Pancreas (tissue), 10 donors: ENCODE results near the gene CFAP91. TPM values are rescaled to one million over a fixed set of nuclear protein-coding genes. Genes with fewer than 3 reads are reported as not detected.

Experiments used
- ATAC-seq, 4 donors: fragments of 200-7000 bp; cut with Tn5 transposase; one replicate each; pipeline versions ENCODE4 v1.8.0 to v1.9.1; 2020; ENCODE audit warnings: mild to moderate bottlenecking in 4 of 4, moderate library complexity in 4 of 4
- DNase-seq, 6 donors: peaks; one replicate each; pipeline ENCODE4 v3.0.0-alpha.2; 2020
- FAIRE-seq: peaks from 2 replicates; lab custom pipeline; 2012; peaks lifted over from hg19 to GRCh38; lab: Jason Lieb, UNC
- H3K27ac ChIP-seq, 4 donors: fragments of 200-600 bp; sonication (generic); 1 replicate in 3 of 4; 2 replicates in 1 of 4; pipeline versions ENCODE4 v1.5.0 to v1.8.0; 2020
- H3K27me3 ChIP-seq, 4 donors: fragments of 200-600 bp; one replicate each; pipeline ENCODE4 v1.8.0; 2021
- H3K36me3 ChIP-seq, 3 donors: fragments of 200-600 bp; sonication (generic) in 1 of 3; one replicate each; pipeline versions ENCODE4 v1.5.0 to v1.8.0; 2020 to 2021
- H3K4me1 ChIP-seq, 3 donors: fragments of 200-600 bp; one replicate each; pipeline ENCODE4 v1.8.0; 2021
- H3K4me3 ChIP-seq, 4 donors: fragments of 200-600 bp; sonication (generic) in 2 of 4; one replicate each; pipeline versions ENCODE4 v1.5.0 to v1.8.0; 2020 to 2021
- H3K9me3 ChIP-seq, 4 donors: fragments of 200-600 bp; one replicate each; pipeline ENCODE4 v1.8.0; 2021
- CTCF ChIP-seq, 4 donors: fragments of 200-600 bp; sonication (generic) in 3 of 4; IDR thresholded peaks; one replicate each; pipeline versions ENCODE4 v1.5.0 to v1.8.0; 2021; ENCODE audit warnings: antibody characterized with exemption in 4 of 4
- WGBS, 2 donors: extraction: QIAGEN DNeasy Blood & Tissue Kit; methylation state at CpG; one replicate each; pipeline ENCODE4 v1.1.7; 2013; 5-methylcytosine and 5-hydroxymethylcytosine counted together
- intact Hi-C, 3 donors: fragments of 100-400 bp; cut with DNase I; formaldehyde crosslinking; loops; one replicate each; pipeline versions ENCODE4 v1.11.1 to v1.14.2; 2022
- polyA plus RNA-seq, 2 donors: library from polyadenylated mRNA; stranded (reverse); fragments of 200-250 nt; gene quantifications; one replicate each; pipeline ENCODE4 v1.2.3, GENCODE V29; 2013
- total RNA-seq, 6 donors: library from RNA; stranded (reverse); fragmentation: NEBNext Ultra II Directional in 4 of 6; extraction: Animal tissue kit (Norgen Biotek cat#: 25700) in 4 of 6; gene quantifications; one replicate each; pipeline versions ENCODE4 v1.2.1 to v1.2.4, GENCODE V29; 2021 to 2023
- donor health status: healthy with polysubstance abuse.
- donor health status: DM: no; HTN: no; CAD: no; lungs with moderate emphysema.
- donor health status: DM: no; HTN: no; CAD: no.
- donor health status: control.
- donor health status: control.
- donor health status: Bipolar disorder and iron deficiency.
- donor health status: DM: yes; HTN: yes; CAD: no.
- donor health status: DM: no; HTN: no; CAD: no.
- donor health status: DM: no; HTN: no; CAD: no.
- donor health status: DM: yes; HTN: yes; CAD: no.

CFAP91 gene
- total and polyA plus RNA-seq, 8 donors: 8.6 to 20.9 (median 13.3) TPM

GRCh38 chr3:119664370-119664769 lies 38.5 kb upstream of the CFAP91 start:
- WGBS, 2 donors: 81 to 82% methylated on average over 4 of the region's 4 CpGs

GRCh38 chr3:119664850-119665379 lies 37.9 kb upstream of the CFAP91 start:
- H3K27ac ChIP-seq: no peak overlapping the region
- FAIRE-seq: no peak
- WGBS, 2 donors: 75 to 76% methylated on average over 4 of the region's 4 CpGs

More at GRCh38 chr3:119664370-119664769, 38.5 kb upstream of the CFAP91 start:
- DNase-seq: no peak
- Histone ChIP-seq H3K4me1 (peaks cover 4 to 7% (median 7%) of the 10 kb centered on the region in 3 donors), H3K36me3 (peaks cover 0 to 8% (median 0%) of the 10 kb centered on the region in 3 donors), H3K27me3 (no peaks in the 10 kb centered on the region), H3K4me3 (no peak overlapping the region), H3K27ac (no peak overlapping the region), H3K9me3 (no peaks in the 10 kb centered on the region)
- TF ChIP-seq CTCF (IDR thresholded peaks at IDR 0.05): no peak
- intact Hi-C loops: no loop called here
- ATAC-seq: no peak
- FAIRE-seq: no peak

GRCh38 chr3:119665954-119666559 lies 36.8 kb upstream of the CFAP91 start:
- intact Hi-C loops: no loop called here
- TF ChIP-seq CTCF (IDR thresholded peaks at IDR 0.05): no peak
- ATAC-seq: no peak
- no peak for DNase-seq
- FAIRE-seq: no peak
- no peaks in the 10 kb centered on the region for H3K9me3 ChIP-seq
- H3K4me1 ChIP-seq: peaks cover under 1 to 7% (median 3%) of the 10 kb centered on the region in 3 donors
- no peak overlapping the region for H3K4me3 ChIP-seq
- H3K36me3 ChIP-seq: peaks cover 0 to 8% (median 0%) of the 10 kb centered on the region in 3 donors
- no peak overlapping the region for H3K27ac ChIP-seq
- H3K27me3 ChIP-seq: no peaks in the 10 kb centered on the region
- WGBS, 2 donors: 86 to 90% methylated on average over 6 of the region's 6 CpGs

More at GRCh38 chr3:119664850-119665379, 37.9 kb upstream of the CFAP91 start:
- TF ChIP-seq CTCF (IDR thresholded peaks at IDR 0.05): no peak
- ATAC-seq (peak in 2 of 4 donors; percentile 43 to 51), DNase-seq (no peak)
- Histone ChIP-seq H3K9me3 (no peaks in the 10 kb centered on the region), H3K27me3 (no peaks in the 10 kb centered on the region), H3K4me3 (no peak overlapping the region), H3K36me3 (peaks cover 0 to 8% (median 0%) of the 10 kb centered on the region in 3 donors), H3K4me1 (peaks cover 4 to 7% (median 7%) of the 10 kb centered on the region in 3 donors)
- intact Hi-C loops: no loop called here

GRCh38 chr3:119669906-119670570 lies 32.8 kb upstream of the CFAP91 start:
- no peaks in the 10 kb centered on the region for H3K9me3 ChIP-seq
- no peak for ATAC-seq
- 93 to 94% methylated on average over 5 of the region's 5 CpGs for WGBS, 2 donors
- H3K36me3 ChIP-seq: peaks cover 0 to 16% (median 0%) of the 10 kb centered on the region in 3 donors
- H3K27ac ChIP-seq: no peak overlapping the region
- no peak overlapping the region for H3K4me3 ChIP-seq
- intact Hi-C loops: no loop called here
- FAIRE-seq: no peak
- H3K4me1 ChIP-seq: no peaks in the 10 kb centered on the region
- DNase-seq: no peak
- H3K27me3 ChIP-seq: no peaks in the 10 kb centered on the region
- TF ChIP-seq CTCF (IDR thresholded peaks at IDR 0.05): no peak
